DND-41 (cell line): ENCODE measurements around the gene NPFF.

Experiments
- CTCF ChIP-seq: IDR thresholded peaks from 2 replicates; pipeline ENCODE4 v1.5.1; 2012; ENCODE audit warnings: borderline replicate concordance, low read length, moderate library complexity, mild to moderate bottlenecking; ENCODE audit not compliant: poor library complexity, severe bottlenecking; ENCODE audit errors: extremely low read depth
- EZH2 ChIP-seq: IDR thresholded peaks from 3 replicates; pipeline ENCODE4 v1.6.1; 2012; ENCODE audit warnings: borderline replicate concordance, low read depth, mild to moderate bottlenecking, moderate library complexity, low read length, inconsistent platforms; ENCODE audit not compliant: severe bottlenecking

- TF ChIP-seq CTCF: no peak
- no peak for TF ChIP-seq EZH2
These were observed 23.9 kb downstream of the NPFF start for GRCh38 chr12:53483225-53483978.
